GM18508 (cell line): ENCODE data around the gene MAPK1.
"Not testable (repeated sequence)": the region's sequence is repeated elsewhere in the genome, so short reads cannot be mapped to it uniquely, and the experiment has no call there.

Source experiments
- ATAC-seq: cut with Tn5 transposase; IDR thresholded peaks from one replicate; pipeline ENCODE4 v1.9.1; 2021; ENCODE audit warnings: moderate number of reproducible peaks; ENCODE audit not compliant: insufficient read depth, unreplicated experiment

Gene MAPK1

GRCh38 chr22:21824445-21824912, 43.0 kb downstream of the MAPK1 start:
- no peak for ATAC-seq

- no peak for ATAC-seq
Measured at GRCh38 chr22:21823740-21824444, 43.6 kb downstream of the MAPK1 start.

GRCh38 chr22:21819183-21819770, 48.2 kb downstream of the MAPK1 start:
- ATAC-seq, result no peak

- no peak for ATAC-seq
Measured at GRCh38 chr22:21818487-21819182, 48.8 kb downstream of the MAPK1 start.

GRCh38 chr22:21817497-21817853, 50.0 kb downstream of the MAPK1 start:
- ATAC-seq, result not testable (repeated sequence)

GRCh38 chr22:21816787-21817496, 50.5 kb downstream of the MAPK1 start:
- ATAC-seq, result no peak

- ATAC-seq, result no peak
Measured at GRCh38 chr22:21816472-21816786, 51.0 kb downstream of the MAPK1 start.

- ATAC-seq, result no peak
Measured at GRCh38 chr22:21815958-21816357, 51.5 kb downstream of the MAPK1 start.

GRCh38 chr22:21815357-21815756, 52.1 kb downstream of the MAPK1 start:
- ATAC-seq, result no peak

- ATAC-seq, result no peak
Measured at GRCh38 chr22:21811982-21812381, 55.5 kb downstream of the MAPK1 start.

- ATAC-seq, result no peak
Measured at GRCh38 chr22:21807544-21808529, 59.6 kb downstream of the MAPK1 start.

- ATAC-seq, result not testable (repeated sequence)
Measured at GRCh38 chr22:21805325-21805724, 62.1 kb downstream of the MAPK1 start.

GRCh38 chr22:21803811-21804249, 63.6 kb downstream of the MAPK1 start:
- ATAC-seq, result no peak

- ATAC-seq, result no peak
Measured at GRCh38 chr22:21802673-21803072, 64.8 kb downstream of the MAPK1 start.

- ATAC-seq, result no peak
Measured at GRCh38 chr22:21802056-21802455, 65.4 kb downstream of the MAPK1 start.

GRCh38 chr22:21801304-21801644, 66.2 kb downstream of the MAPK1 start:
- not testable (repeated sequence) for ATAC-seq

GRCh38 chr22:21800552-21801303, 66.7 kb downstream of the MAPK1 start:
- ATAC-seq, result no peak

GRCh38 chr22:21797444-21798221, 69.8 kb downstream of the MAPK1 start:
- ATAC-seq, result no peak
